ENCODE measurements around the gene DLG2.

DNA sequence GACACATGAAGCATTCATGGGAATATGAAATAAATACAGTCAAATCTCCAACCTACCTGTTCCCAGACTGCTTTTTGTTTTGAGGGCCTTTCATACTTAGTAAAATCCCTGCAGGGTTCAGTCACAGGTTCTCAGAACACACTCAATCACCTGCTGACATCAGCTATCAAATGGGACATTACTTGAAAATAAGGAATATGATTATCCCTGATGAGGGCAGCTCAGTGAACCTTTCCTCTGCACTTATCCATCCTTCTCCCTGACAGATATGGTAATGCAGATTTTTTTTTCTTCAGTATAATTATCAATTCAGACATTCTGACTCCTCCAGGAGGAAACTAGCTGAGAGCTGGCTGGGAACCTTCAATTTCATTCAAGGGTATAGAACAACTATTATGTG lies 1213.6 kb downstream of the DLG2 start:
- TF ChIP-seq, protein P1, sequence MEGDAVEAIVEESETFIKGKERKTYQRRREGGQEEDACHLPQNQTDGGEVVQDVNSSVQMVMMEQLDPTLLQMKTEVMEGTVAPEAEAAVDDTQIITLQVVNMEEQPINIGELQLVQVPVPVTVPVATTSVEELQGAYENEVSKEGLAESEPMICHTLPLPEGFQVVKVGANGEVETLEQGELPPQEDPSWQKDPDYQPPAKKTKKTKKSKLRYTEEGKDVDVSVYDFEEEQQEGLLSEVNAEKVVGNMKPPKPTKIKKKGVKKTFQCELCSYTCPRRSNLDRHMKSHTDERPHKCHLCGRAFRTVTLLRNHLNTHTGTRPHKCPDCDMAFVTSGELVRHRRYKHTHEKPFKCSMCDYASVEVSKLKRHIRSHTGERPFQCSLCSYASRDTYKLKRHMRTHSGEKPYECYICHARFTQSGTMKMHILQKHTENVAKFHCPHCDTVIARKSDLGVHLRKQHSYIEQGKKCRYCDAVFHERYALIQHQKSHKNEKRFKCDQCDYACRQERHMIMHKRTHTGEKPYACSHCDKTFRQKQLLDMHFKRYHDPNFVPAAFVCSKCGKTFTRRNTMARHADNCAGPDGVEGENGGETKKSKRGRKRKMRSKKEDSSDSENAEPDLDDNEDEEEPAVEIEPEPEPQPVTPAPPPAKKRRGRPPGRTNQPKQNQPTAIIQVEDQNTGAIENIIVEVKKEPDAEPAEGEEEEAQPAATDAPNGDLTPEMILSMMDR (IDR thresholded peaks at IDR 0.05; ENCODE audit: insufficient read depth, low read length), result no peak
- TF ChIP-seq, protein P2, sequence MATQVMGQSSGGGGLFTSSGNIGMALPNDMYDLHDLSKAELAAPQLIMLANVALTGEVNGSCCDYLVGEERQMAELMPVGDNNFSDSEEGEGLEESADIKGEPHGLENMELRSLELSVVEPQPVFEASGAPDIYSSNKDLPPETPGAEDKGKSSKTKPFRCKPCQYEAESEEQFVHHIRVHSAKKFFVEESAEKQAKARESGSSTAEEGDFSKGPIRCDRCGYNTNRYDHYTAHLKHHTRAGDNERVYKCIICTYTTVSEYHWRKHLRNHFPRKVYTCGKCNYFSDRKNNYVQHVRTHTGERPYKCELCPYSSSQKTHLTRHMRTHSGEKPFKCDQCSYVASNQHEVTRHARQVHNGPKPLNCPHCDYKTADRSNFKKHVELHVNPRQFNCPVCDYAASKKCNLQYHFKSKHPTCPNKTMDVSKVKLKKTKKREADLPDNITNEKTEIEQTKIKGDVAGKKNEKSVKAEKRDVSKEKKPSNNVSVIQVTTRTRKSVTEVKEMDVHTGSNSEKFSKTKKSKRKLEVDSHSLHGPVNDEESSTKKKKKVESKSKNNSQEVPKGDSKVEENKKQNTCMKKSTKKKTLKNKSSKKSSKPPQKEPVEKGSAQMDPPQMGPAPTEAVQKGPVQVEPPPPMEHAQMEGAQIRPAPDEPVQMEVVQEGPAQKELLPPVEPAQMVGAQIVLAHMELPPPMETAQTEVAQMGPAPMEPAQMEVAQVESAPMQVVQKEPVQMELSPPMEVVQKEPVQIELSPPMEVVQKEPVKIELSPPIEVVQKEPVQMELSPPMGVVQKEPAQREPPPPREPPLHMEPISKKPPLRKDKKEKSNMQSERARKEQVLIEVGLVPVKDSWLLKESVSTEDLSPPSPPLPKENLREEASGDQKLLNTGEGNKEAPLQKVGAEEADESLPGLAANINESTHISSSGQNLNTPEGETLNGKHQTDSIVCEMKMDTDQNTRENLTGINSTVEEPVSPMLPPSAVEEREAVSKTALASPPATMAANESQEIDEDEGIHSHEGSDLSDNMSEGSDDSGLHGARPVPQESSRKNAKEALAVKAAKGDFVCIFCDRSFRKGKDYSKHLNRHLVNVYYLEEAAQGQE (IDR thresholded peaks at IDR 0.05; ENCODE audit: insufficient replicate concordance, low read depth), result no peak
- no peak for TF ChIP-seq POLR2AphosphoS5 (IDR thresholded peaks at IDR 0.05; ENCODE audit: low read depth)
- TF ChIP-seq GABPA (IDR thresholded peaks at IDR 0.05; ENCODE audit: low read depth), result no peak
